GM19324 (cell line): ENCODE data around the gene GPC6.

ENCODE experiments used
- ATAC-seq: cut with Tn5 transposase; IDR thresholded peaks from one replicate; pipeline ENCODE4 v1.9.1; 2021; ENCODE audit warnings: mild to moderate bottlenecking, moderate library complexity; ENCODE audit not compliant: unreplicated experiment, low FRiP score

Gene GPC6

DNA sequence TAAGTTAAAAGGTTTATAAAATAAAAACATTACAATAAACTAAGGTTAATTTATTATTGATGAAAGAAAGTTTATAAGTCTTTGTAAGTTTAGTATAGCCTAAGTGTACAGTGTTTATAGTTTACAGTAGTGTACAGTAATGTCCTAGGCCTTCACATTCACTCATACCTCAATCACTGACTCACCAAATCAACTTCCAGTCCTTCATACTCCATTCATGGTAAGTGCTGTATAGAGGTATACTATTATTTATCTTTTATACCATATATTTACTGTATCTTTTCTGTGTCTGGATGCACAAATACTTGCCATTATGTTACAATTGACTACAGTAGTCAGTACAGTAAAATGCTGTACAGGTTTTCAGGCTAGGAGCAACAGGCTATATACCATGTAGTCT lies 490.0 kb downstream of the GPC6 start:
- ATAC-seq, result no peak

DNA sequence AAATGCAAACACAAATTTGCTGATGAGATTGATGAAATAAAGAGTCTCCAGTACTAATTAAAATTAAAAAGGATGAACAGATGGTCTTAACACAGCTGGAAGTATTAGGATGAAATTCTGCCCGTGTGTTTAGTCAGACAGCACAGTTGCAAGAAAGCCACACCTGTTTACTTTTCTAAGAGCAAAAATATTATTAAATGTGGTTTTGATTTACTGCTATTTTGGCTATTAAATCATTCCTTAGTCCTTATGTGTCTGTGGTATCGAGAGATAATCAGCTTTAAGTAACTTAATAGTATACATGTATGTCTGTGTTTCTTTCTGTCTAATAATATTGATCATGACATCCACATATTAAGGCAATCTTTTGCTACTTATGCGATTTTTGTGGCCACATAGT lies 494.9 kb downstream of the GPC6 start:
- no peak for ATAC-seq

DNA sequence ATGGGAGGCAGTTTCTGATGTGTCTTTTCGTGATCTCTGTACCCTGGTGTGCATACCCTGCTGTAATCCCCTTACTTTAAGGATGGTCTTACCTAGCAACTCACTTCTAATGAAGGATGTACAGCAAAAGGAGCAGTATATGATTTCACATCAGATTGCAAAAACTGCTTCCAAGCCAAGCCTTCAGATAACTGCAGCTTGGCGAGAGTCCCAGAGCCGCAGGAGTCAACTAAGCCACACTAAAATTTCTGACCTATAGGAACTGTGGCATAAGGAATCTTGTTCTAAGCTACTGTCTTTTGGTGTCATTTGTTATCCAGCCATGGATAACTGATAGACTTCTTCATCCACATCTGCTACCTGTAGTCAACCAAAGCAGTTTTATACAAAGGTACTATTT lies 496.7 kb downstream of the GPC6 start:
- no peak for ATAC-seq

DNA sequence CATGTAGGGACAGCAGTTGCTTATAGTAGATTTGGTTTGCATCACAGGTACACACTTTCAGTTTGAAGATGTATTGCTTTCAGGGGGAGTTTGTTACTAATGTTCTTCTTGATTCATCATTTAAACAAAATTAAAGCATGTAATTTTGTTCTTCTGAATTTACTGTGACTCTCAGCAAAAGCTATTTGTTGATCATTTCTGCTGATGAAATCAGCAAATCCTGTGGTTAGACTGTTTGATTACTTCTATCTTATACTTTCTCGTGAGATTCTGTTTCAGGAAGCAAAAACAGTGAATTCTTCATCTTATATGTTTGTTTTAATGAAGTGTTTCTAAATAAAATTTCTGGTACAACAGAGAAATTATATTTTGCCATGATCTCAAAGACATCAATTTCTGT lies 497.6 kb downstream of the GPC6 start:
- no peak for ATAC-seq

DNA sequence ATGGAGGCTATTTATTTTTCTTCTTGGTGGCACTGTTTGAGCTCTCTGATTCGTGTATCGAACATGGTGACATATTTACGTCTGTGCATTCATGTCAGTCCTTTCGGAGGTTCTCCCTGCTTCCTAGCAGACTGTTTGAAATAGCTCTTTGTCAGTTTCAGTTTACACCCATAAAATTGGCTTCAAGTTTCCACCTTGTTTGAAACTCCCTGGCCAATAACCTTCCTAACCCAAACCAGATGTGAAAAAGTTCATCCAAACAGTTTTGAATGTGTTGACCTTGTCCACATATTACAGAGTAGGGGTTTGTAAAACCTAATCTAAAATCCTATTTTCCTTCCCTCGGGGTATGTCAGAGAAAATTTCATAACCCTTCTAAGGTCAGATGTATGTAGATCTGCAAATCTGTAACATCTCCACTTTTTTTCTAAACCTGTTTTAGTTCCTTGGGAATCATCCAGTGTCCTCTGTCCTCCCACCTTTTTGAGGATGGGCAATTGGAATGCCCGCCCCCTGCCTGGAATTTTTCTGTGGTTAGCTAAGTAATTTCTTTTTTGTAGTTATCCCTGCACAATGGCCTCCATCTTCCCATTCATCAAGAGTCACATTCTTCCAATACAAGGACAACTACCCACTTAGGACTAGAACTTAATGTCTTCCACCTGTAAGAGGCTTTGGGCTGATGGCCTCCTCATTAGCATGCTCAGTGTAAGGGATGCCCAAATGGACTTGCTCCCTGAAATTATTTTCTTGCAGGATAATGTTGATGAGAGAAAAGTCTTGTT lies 499.8 kb downstream of the GPC6 start:
- no peak for ATAC-seq

DNA sequence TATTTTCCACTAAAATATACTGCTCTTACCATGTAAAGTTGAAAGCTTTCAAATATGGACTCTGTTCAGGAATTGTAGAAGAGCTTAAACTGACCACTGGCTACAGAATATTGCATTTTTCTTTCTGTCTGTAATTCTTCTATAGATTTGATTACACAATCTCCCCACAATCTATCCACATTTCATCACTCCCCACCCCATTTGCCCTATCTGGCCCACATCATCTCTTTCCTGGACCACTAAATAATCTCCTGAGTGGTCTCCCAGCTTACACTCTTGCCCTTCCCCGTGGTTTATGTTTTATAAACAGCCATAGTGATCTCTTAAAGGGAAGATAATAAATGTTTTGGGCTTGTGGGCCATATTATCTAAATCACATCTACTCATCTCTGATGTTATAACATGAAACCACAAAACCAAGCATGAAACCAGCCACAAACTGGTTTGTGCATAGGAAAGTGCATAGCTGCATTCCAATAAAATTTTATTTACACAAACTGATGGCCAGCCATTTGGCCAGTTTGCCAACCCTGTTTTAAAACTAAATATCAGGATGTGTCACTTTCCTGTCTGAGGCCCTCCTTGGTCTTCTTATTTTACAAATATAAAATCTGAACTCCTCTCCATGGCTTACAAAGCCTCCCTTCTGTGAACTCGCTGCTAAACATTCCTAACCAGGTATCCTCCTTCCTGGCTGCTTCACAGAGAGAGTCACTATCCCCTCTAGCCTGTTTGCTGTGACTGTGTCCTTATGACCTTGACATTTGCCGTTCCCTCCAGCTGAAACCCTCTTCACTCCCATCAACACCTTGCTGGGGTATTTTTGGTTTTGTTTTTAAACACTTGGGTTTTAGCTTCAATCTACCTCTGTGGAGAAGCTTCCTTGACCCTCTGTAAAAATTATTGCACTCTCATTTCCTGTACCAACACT lies 500.9 kb downstream of the GPC6 start:
- ATAC-seq, result no peak

DNA sequence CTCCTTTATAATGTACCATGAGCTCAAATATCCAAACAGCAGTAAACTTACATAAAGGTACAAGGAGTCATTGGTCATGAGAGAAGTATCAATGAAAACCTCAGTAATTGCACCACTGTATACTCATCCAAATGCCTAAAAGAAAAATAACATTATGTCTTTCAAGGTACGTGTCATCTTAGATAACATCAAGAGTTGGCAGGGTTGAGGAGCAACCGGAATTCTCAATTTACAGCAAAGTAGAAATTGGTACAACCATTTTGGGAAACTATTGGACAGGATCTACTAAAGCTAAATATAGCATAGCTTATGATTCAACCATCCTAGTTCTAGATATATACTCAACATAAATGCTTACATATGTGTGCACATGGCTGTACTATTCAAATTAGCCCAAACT lies 502.8 kb downstream of the GPC6 start:
- ATAC-seq, result no peak

DNA sequence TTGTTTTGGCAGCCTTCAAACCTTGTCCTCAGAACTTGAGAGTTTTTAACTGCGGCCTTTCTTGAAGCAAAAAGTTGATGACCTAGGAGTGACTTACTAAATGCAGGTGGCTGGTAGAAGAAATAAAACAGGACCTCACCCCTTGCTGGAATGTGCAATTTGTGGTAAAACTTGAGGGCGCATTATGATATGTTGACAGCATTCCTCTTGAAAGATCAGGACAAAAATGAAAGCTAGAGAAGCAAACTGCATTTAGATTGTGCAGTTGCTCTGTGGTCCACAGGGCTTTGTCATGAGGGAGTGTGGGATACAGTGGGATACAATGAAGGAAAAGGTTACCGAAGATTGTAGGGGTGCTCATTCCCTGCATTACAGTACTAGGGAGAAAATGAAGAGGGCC lies 504.2 kb downstream of the GPC6 start:
- ATAC-seq, result no peak

DNA sequence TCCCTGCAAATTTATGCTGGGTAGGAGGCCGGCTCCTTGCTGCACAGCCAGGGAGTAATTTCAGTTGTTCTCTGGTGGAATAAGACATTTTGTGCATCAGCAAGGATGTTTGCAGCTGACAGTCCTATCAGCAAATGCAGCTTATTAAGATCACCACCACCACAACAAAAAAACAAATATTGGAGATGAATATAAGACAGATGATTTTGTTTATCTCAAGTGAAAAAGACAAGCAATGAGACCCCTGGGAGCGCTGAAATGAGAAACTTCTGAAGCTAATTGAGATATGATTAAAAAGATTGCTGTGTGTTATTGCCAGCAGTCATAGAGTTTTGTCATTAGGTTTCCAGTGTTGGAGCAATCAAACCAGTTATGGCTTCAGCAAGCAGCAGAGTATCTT lies 505.6 kb downstream of the GPC6 start:
- ATAC-seq, result no peak

DNA sequence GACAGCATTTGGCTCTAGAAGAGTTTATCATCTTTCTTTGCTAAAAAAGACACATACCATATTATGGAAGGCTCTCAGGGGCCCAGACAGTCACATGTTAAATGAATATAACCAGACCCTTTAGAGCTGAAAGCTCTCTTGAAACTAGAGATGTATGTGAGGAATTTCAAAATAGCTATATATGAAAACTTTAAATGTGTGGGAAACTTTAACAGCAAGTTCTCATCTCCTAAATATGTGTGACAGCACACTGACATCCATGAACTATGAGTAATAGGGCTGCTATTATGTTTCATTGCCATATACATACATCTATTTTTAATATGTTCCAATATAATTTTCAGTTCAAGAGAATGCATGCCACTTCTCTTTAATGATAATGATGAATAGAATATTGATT lies 509.5 kb downstream of the GPC6 start:
- no peak for ATAC-seq

DNA sequence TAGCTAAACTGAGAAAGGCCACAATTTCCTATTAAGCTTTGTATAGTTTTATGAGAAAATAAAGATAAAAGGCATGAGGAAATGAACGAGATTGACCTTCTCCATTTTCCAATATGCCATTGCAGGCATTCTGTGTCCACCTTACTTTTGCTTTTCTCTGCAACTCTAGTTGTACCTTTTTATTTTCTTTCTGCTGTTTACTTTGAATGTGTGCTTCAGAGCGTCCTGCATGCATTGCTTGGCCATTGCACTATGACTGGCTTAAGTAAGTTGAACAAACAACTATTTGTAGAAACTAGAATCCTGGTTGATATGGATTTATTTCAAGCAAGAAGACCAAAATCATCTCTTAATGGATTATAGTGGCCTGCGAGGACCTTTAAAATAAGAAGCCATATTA lies 510.3 kb downstream of the GPC6 start:
- no peak for ATAC-seq

DNA sequence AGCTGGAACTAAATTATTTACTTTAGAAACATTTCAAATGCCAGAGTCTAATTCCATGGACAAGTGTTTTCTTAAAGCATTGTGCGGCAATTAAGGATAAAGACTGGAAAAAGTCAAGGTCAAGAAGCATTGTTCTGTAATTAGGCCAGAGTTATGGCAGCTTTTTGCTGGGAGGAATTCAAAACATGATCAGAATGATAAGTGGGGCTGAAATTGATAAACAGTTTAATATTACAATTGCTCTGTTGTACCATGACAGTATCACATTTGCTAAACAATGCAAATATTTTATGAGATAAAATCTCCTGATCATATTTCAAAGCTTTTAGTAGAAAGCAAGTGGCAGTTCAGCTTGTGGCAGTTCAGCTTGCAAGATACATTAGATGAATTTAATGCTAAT lies 513.7 kb downstream of the GPC6 start:
- no peak for ATAC-seq

DNA sequence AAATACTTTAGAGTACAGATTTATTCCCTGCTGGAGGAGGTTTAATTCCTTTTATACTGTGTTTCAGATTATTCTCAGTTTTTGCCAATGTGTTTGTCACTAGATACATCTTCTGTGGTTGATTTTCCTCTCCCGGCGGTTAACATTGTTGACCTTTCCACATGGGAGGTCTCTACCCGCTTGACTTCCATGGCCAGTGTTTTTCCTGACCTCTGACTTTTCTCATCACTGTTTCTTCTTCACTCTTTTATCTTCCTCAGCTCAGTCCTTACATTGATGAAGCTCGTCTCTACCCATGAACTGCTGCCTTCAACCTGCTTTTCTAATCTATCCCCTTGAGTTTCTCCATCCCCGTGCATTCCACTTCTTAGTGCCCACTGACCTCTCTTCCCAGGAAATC lies 517.4 kb downstream of the GPC6 start:
- no peak for ATAC-seq

DNA sequence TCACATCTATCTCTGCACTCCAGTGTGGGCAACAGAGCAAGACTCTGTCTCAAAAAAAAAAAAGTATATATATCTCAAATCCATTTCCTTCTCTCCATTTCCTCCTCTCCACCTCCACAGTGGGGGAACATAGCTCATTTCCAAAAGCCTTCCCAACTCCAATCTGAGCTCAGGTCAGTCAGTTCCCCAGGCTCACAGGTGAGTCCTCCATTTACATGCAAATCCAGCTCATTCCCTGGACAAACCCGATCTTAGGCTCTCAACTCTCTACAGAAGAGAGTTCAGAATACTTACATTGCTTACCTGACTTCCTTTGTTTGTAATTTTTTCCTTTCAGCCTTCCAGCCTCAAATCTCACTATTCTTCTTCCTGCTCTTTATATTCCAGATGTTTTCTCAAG lies 518.3 kb downstream of the GPC6 start:
- no peak for ATAC-seq

DNA sequence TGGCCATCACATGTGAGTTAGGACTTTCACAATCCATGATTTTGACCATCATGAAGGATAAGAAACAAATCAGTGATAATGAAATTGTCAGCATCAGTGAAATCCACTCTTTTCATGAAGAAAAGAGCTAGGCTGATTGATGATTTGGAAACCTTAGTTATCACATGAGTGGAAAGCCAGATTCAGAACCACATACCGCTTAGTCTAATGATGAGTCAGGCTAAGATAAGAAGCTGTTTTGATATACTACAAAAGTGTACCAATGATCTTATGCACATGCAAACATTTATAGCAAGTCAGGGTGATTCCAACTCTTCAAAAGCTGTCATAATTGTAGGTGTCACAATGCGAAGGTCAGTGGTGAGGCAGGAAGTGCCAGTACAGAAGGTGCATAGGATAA lies 519.3 kb downstream of the GPC6 start:
- ATAC-seq, result no peak

DNA sequence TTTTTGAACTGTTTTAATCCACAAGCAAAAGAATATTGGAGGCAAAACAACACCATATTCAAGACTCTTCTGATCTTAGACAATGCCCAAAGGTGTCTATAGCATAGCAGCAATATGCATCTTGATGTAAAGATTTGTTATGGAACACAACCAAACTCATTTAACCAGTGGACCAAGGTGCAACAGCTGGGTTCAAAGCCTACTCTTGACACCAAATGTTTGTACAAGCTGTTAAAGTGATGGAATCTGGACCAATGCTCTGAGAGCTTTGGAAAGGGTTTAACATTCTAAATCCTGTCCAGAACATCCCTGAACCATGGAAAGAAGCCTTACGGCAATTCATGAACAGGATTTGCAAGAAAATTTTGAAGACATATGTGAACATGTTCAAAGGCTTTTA lies 520.0 kb downstream of the GPC6 start:
- ATAC-seq, result no peak

DNA sequence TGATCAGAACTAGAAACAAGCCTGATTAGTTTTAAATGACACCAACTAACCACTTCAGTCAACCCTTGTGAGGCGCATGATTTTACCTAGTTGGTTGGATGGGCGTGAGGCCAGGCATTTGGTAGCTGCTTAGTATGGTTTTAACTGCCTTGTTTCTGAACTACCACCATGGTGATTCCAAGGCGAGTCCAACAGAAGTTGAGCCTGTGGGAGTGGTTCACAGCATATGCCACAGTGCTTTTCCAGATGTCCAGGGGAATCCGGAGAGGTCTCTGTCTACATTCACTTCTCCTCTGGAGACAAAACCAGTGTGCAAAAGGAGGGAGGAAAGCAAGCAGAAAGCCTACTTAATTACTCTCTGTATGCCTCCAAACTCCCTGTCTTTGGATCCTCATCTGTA lies 524.1 kb downstream of the GPC6 start:
- ATAC-seq, result no peak

DNA sequence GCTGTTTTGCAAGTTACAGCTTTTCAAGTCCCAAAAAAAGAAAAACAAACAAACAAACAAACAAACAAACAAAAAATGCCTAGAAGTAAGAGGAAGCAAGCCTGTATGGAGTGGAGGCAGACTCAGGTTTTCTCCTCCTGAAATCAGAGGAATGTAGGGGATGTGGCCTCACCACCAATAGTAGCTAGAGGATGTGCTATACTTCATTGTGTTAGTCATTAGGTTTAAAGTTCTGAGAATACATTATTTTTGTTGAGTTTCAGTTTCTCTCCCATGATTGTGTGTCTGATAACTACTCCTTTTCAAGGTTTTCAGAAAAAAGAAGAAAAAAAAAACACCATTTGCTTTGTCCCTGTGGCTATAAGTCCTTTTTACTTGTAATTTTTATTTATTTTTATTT lies 524.5 kb downstream of the GPC6 start:
- ATAC-seq, result no peak

DNA sequence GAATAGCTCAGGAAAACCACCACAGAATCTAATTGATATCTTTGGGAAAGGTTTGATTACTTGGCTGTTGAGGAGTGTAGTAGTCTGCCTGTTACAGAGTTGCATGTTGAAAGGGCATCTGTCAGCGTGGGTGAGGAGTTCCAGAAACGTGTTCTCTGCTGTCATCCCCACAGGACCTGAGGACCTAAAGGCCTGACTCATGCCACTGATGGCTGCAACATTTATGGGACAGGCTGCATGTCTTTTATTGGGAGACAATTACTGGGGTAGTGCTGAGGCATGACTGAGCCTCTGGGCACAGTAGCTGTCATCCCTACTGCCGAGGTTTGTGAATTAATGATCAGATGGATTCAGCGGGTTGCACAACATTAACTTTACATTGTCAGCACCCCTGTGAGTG lies 525.9 kb downstream of the GPC6 start:
- ATAC-seq, result no peak

DNA sequence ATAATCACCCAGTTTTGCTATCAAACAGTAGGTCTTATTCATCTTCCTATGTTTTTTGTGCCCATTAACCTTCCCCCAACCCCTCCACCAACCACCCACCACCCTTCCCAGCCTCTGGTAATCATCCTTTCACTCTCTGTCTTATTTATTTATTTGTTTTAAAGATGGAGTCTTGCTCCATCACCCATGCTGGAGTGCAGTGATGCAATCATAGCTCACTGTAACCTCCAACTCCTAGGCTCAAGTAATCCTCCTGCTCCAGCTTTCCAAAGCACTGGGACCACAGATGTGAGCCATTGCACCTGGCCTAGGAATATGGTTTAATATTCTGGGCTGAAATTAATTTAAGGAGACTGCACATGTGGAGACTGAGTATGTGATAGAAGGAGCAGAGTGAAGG lies 527.0 kb downstream of the GPC6 start:
- ATAC-seq, result no peak

DNA sequence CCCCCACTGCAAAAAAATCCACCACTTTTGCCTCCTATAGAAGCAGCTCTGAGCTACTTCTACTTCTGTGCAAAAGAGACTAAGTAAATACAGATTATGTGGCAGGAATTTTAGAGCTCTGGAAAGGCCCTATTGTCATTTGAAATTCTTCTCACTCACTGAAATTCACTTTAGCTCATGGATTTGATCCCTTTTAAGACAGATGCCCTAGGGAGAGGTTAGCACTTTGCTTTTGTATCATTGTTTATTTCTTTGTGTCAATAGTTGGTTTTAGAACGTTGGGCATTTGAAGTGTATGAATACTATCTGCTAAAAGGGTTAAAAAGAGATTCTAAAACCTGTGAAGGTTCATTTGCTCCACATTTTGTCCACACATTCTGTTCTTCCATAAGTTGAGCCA lies 528.7 kb downstream of the GPC6 start:
- no peak for ATAC-seq

DNA sequence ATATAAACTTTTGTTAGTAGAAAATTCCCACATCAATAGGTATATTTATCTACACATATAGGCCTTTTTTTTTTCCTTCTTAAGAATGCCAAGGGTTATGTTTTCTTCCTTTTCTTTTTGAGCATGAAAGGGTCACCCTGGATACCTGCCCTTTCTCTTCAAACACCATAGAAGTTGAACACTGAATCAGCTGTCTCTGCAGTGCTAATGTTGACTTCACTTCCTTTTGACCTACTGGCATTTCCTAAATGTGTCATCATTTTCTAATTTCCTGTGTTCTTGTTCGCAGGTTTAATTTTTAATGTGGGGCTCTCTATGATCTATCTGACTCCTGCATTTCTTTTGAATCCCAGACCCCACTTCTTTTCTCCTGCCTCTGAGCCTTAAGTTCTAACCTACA lies 532.0 kb downstream of the GPC6 start:
- ATAC-seq, result no peak
